ENCODE data around the gene GPC6.

Gene GPC6

DNA sequence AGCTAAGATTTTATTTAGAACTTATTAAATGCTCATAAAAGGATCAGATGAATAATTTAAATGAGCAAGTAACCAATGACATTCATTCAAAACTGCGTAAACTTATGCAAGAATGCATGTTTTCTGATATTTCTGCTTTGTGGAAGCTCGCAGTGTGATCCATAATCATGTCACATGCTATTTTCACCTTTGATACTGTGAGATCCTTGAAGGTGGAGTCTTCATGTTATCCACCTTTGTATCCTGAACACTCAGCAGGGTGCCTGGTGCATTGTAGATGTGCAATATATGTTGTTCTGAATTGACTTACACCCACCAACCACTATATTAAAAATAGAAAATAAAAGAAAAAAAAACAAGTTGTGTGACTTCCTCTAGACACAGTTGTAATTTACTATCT lies 919.4 kb downstream of the GPC6 start:
- H3K4me1 ChIP-seq (ENCODE audit: control insufficient read depth, insufficient read depth, low read length): no peaks in the 10 kb centered on the region
- no peaks in the 10 kb centered on the region for H3K36me3 ChIP-seq (ENCODE audit: control insufficient read depth in 2 of 2, insufficient read depth in 2 of 2, low read length in 2 of 2)
- H3K27me3 ChIP-seq (ENCODE audit: control insufficient read depth in 1 of 2, insufficient read depth in 2 of 2, low read length in 2 of 2): no peaks in the 10 kb centered on the region
- no peak overlapping the region for H3K4me3 ChIP-seq (ENCODE audit: low read length in 2 of 2)
- H3K27ac ChIP-seq (ENCODE audit: low read length): no peak overlapping the region
- H3K9me3 ChIP-seq (ENCODE audit: control insufficient read depth in 2 of 2, low read length in 2 of 2): no peaks in the 10 kb centered on the region
- no peak overlapping the region for H3K9ac ChIP-seq (ENCODE audit: low read length in 2 of 2)

DNA sequence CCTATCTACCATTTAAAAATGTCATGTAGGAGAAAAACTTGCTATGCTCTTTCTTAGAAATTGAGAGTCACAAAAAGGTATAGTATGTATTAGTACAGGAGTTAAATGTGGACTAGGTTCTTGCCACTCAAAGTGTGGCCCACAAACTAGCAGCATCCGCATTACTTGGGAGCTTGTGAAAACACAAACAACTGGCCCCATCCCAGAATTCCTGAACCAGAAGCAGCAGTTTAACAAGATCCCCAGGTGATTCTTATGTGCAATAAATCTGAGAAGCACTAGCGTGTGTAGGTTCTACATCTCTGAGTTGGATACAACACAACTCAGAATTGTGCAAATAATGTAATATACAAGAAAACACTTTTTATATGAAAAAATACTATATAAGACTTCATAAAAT lies 927.0 kb downstream of the GPC6 start:
- Histone ChIP-seq H3K4me1 (ENCODE audit: control insufficient read depth, insufficient read depth, low read length) (no peaks in the 10 kb centered on the region), H3K9ac (ENCODE audit: low read length in 2 of 2) (no peak overlapping the region), H3K27me3 (ENCODE audit: control insufficient read depth in 1 of 2, insufficient read depth in 2 of 2, low read length in 2 of 2) (no peaks in the 10 kb centered on the region), H3K27ac (ENCODE audit: low read length) (no peak overlapping the region), H3K9me3 (ENCODE audit: control insufficient read depth in 2 of 2, low read length in 2 of 2) (no peaks in the 10 kb centered on the region), H3K4me3 (ENCODE audit: low read length in 2 of 2) (no peak overlapping the region), H3K36me3 (ENCODE audit: control insufficient read depth in 2 of 2, insufficient read depth in 2 of 2, low read length in 2 of 2) (no peaks in the 10 kb centered on the region)

DNA sequence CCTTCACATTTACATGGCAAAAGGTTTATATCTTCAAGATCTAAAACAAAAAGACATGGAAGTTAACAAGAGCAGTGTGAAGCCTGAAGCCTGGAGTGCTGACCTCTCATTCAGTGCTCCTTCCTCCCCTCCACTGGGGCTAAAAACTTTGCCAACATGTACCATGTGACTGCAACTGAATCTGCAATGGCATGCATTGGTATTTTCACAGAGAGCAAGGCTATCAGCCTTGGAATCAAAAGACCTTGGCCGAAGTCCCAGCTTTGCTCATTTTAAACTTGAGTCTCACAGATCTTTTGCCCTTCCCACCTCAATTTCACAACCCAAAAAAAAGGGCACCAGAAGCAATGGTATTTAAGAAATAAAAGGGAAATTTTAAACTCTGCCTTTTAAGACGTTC lies 927.8 kb downstream of the GPC6 start:
- no peak overlapping the region for H3K9ac ChIP-seq (ENCODE audit: low read length in 2 of 2)
- no peaks in the 10 kb centered on the region for H3K36me3 ChIP-seq (ENCODE audit: control insufficient read depth in 2 of 2, insufficient read depth in 2 of 2, low read length in 2 of 2)
- no peak overlapping the region for H3K27ac ChIP-seq (ENCODE audit: low read length)
- H3K9me3 ChIP-seq (ENCODE audit: control insufficient read depth in 2 of 2, low read length in 2 of 2): no peaks in the 10 kb centered on the region
- H3K4me1 ChIP-seq (ENCODE audit: control insufficient read depth, insufficient read depth, low read length): no peaks in the 10 kb centered on the region
- H3K4me3 ChIP-seq (ENCODE audit: low read length in 2 of 2): no peak overlapping the region
- no peaks in the 10 kb centered on the region for H3K27me3 ChIP-seq (ENCODE audit: control insufficient read depth in 1 of 2, insufficient read depth in 2 of 2, low read length in 2 of 2)

DNA sequence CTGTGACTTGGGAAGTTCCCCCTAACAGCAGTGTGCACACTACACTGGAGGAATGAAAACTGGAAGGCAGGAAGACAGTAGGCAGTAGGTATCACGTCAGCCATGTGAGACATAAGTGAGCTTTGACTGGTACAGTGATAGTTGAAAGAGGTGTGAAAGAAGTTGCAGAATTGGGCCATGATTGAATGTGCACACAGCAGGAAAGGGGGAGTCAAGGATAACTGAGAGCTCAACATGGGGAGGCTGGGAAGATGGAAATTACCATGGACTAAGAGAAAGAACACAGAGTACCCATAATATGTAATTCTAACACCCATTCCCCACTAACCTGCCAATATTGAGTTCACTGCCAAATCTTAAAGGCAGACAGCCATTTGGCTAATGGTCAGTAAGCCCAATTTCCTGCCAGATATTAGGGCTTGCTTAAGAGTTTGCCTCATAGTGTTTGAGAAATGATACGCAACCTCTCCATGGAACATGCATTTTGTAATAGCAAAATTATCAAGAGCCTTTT lies 931.2 kb downstream of the GPC6 start:
- no peak overlapping the region for H3K9ac ChIP-seq (ENCODE audit: low read length in 2 of 2)
- H3K27ac ChIP-seq (ENCODE audit: low read length): no peak overlapping the region
- no peaks in the 10 kb centered on the region for H3K27me3 ChIP-seq (ENCODE audit: control insufficient read depth in 1 of 2, insufficient read depth in 2 of 2, low read length in 2 of 2)
- H3K4me1 ChIP-seq (ENCODE audit: control insufficient read depth, insufficient read depth, low read length): no peaks in the 10 kb centered on the region
- H3K4me3 ChIP-seq (ENCODE audit: low read length in 2 of 2): no peak overlapping the region
- H3K9me3 ChIP-seq (ENCODE audit: control insufficient read depth in 2 of 2, low read length in 2 of 2): no peaks in the 10 kb centered on the region
- no peaks in the 10 kb centered on the region for H3K36me3 ChIP-seq (ENCODE audit: control insufficient read depth in 2 of 2, insufficient read depth in 2 of 2, low read length in 2 of 2)

DNA sequence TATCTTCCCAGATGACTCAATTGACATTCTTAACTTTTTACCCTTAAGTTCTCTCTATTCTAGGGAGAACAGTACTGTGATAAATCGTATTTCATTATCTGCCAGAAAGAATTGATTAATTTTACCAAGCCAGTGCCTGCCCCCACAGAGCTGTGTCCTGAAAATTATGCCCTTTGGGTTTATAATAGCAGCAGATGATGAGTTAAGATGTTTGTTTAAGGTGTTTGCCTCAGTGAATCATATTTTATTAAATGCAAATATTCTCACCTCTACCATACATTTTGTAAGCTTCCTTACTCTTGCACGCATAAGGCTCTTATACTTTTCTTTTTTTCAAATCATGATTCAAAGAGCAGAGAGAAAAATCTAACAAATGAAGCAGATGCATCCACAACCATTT lies 934.3 kb downstream of the GPC6 start:
- Histone ChIP-seq H3K27me3 (ENCODE audit: control insufficient read depth in 1 of 2, insufficient read depth in 2 of 2, low read length in 2 of 2) (no peaks in the 10 kb centered on the region), H3K27ac (ENCODE audit: low read length) (no peak overlapping the region), H3K36me3 (ENCODE audit: control insufficient read depth in 2 of 2, insufficient read depth in 2 of 2, low read length in 2 of 2) (no peaks in the 10 kb centered on the region), H3K4me3 (ENCODE audit: low read length in 2 of 2) (no peak overlapping the region), H3K9me3 (ENCODE audit: control insufficient read depth in 2 of 2, low read length in 2 of 2) (no peaks in the 10 kb centered on the region), H3K9ac (ENCODE audit: low read length in 2 of 2) (no peak overlapping the region), H3K4me1 (ENCODE audit: control insufficient read depth, insufficient read depth, low read length) (no peaks in the 10 kb centered on the region)

DNA sequence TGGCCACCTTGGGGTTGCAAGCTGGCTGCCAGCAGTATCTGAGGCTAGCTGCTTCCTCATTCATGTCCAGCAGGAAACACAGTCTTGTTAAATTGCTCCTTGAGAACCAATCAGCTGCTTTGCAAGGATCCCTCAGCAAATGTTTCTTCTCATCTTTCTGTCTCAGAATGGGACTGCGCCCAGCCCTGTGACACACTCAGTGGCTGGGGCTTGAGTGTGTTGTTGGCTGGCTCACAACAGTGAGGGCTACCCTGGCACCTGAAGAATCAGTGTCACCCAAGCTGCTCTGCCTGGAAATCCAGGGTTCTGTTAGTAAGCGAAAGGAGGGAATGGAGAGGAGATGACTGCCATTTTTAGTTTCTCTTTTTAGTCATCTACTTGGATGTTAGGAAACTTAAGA lies 935.7 kb downstream of the GPC6 start:
- H3K27ac ChIP-seq (ENCODE audit: low read length): no peak overlapping the region
- H3K36me3 ChIP-seq (ENCODE audit: control insufficient read depth in 2 of 2, insufficient read depth in 2 of 2, low read length in 2 of 2): no peaks in the 10 kb centered on the region
- no peaks in the 10 kb centered on the region for H3K9me3 ChIP-seq (ENCODE audit: control insufficient read depth in 2 of 2, low read length in 2 of 2)

DNA sequence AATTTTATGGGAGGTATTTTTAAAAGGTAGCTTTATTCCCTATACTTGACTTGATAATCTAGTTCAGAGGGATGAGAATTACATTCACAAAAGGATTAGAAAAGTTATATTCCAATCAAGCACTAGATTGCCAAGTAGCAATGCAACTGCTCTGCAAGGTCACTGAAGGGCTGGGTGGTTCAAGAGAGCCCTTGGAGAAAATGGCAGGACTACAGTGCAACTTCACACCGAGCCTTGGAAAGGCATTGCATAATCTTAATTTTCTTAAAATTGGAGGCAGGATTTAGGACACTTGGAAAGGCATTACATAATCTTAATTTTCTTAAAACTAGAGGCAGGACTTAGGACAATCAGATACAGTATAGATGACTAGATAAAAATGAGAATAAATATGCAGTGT lies 936.9 kb downstream of the GPC6 start:
- no peaks in the 10 kb centered on the region for H3K27me3 ChIP-seq (ENCODE audit: control insufficient read depth in 1 of 2, insufficient read depth in 2 of 2, low read length in 2 of 2)

More for the DNA sequence above, 935.7 kb downstream of the GPC6 start:
- H3K4me1 ChIP-seq (ENCODE audit: control insufficient read depth, insufficient read depth, low read length): no peaks in the 10 kb centered on the region
- no peak overlapping the region for H3K4me3 ChIP-seq (ENCODE audit: low read length in 2 of 2)
- H3K9ac ChIP-seq (ENCODE audit: low read length in 2 of 2): no peak overlapping the region
- no peaks in the 10 kb centered on the region for H3K27me3 ChIP-seq (ENCODE audit: control insufficient read depth in 1 of 2, insufficient read depth in 2 of 2, low read length in 2 of 2)

DNA sequence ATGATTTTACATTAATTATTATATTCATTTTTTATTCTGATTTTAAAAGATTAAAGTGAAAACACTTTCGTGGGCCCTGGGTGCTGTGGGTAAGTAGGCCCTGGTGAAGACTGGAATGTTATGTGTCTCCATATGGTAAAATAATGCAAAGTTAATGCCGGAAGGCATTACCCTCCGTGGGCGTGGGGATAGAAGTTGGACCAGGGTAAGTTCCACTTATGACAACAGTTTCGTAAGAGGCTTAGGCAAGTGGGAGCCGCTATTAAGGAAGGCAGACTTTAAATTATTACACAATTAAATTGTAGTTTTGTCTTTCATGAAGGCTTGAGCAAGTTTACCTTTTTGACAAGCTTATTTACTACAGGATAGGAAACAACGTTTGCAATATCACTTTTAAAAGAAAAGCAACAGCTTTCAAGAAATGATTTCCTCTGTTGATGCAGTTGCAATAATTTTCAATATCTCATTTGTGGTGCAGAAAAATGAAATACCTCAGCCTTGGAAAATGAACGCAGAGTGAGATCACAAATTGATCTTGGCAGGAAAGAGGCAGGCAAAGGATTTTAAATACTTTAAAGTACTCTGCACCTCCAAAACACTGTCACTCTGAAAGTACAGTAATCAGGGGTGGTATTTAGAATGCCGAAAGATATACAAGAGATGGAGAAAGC lies 942.3 kb downstream of the GPC6 start:
- Histone ChIP-seq H3K9me3 (ENCODE audit: control insufficient read depth in 2 of 2, low read length in 2 of 2) (no peaks in the 10 kb centered on the region), H3K27ac (ENCODE audit: low read length) (no peak overlapping the region), H3K27me3 (ENCODE audit: control insufficient read depth in 1 of 2, insufficient read depth in 2 of 2, low read length in 2 of 2) (no peaks in the 10 kb centered on the region), H3K4me1 (ENCODE audit: control insufficient read depth, insufficient read depth, low read length) (no peaks in the 10 kb centered on the region), H3K4me3 (ENCODE audit: low read length in 2 of 2) (no peak overlapping the region), H3K9ac (ENCODE audit: low read length in 2 of 2) (no peak overlapping the region), H3K36me3 (ENCODE audit: control insufficient read depth in 2 of 2, insufficient read depth in 2 of 2, low read length in 2 of 2) (no peaks in the 10 kb centered on the region)

More for the DNA sequence above, 936.9 kb downstream of the GPC6 start:
- Histone ChIP-seq H3K4me1 (ENCODE audit: control insufficient read depth, insufficient read depth, low read length) (no peaks in the 10 kb centered on the region), H3K27ac (ENCODE audit: low read length) (no peak overlapping the region), H3K36me3 (ENCODE audit: control insufficient read depth in 2 of 2, insufficient read depth in 2 of 2, low read length in 2 of 2) (no peaks in the 10 kb centered on the region), H3K9ac (ENCODE audit: low read length in 2 of 2) (no peak overlapping the region), H3K4me3 (ENCODE audit: low read length in 2 of 2) (no peak overlapping the region), H3K9me3 (ENCODE audit: control insufficient read depth in 2 of 2, low read length in 2 of 2) (no peaks in the 10 kb centered on the region)

DNA sequence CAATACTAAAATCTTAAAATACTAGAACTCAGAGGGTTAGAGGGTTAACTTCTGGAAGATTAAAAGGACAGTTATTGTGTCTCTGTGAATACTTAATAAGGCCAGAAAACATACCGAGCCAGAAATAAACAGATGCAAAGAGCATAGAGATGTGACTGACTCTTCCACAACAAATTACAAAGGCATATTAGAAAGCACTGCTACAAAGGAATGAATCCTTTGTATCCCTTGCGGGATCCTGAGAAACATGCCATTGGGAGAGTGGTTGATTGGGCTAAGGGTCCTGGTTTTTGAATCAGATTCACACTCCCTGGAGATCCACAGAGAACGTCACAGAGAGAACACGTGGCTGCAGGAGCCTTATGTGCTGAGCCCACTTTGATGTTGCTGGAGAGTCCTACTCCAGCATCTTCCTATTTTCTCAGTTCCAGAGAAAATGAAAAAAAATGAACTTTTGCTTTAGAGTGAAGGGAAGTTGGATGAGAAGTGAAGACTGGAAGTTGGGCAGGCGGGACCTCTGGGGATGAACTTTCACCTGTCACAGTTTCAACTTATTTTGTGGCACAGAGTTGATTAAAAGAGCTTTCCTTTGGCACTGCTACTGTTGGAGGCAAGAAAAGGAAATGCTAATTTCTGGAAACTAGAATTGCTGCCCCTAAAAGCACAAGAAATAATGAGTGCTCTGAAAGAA lies 943.0 kb downstream of the GPC6 start:
- Histone ChIP-seq H3K27ac (ENCODE audit: low read length) (no peak overlapping the region), H3K9me3 (ENCODE audit: control insufficient read depth in 2 of 2, low read length in 2 of 2) (no peaks in the 10 kb centered on the region), H3K9ac (ENCODE audit: low read length in 2 of 2) (no peak overlapping the region), H3K27me3 (ENCODE audit: control insufficient read depth in 1 of 2, insufficient read depth in 2 of 2, low read length in 2 of 2) (no peaks in the 10 kb centered on the region), H3K4me3 (ENCODE audit: low read length in 2 of 2) (no peak overlapping the region), H3K36me3 (ENCODE audit: control insufficient read depth in 2 of 2, insufficient read depth in 2 of 2, low read length in 2 of 2) (no peaks in the 10 kb centered on the region), H3K4me1 (ENCODE audit: control insufficient read depth, insufficient read depth, low read length) (no peaks in the 10 kb centered on the region)

DNA sequence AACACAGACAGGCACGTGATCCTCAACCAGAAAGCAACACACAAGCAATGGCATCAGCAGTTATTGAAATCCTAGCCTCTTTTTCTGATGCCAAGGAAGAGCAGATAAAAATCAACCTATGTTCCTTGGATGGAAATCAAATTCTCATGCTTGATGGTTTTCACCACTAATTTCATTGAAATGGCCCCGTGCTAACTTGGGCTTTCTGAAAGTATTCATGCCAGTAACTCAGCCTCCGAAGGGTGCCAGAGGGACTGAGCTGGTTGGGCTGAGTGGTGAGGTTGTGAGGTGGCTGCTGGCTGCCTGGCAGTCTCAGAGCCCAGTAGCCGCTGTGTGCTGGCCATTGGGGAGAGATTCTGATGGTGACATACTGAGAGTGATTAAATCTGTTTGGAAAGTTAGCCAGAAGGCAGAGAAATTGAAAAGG lies 943.6 kb downstream of the GPC6 start:
- Histone ChIP-seq H3K9ac (ENCODE audit: low read length in 2 of 2) (no peak overlapping the region), H3K36me3 (ENCODE audit: control insufficient read depth in 2 of 2, insufficient read depth in 2 of 2, low read length in 2 of 2) (no peaks in the 10 kb centered on the region), H3K9me3 (ENCODE audit: control insufficient read depth in 2 of 2, low read length in 2 of 2) (no peaks in the 10 kb centered on the region), H3K27me3 (ENCODE audit: control insufficient read depth in 1 of 2, insufficient read depth in 2 of 2, low read length in 2 of 2) (no peaks in the 10 kb centered on the region), H3K4me3 (ENCODE audit: low read length in 2 of 2) (no peak overlapping the region), H3K27ac (ENCODE audit: low read length) (no peak overlapping the region), H3K4me1 (ENCODE audit: control insufficient read depth, insufficient read depth, low read length) (no peaks in the 10 kb centered on the region)

DNA sequence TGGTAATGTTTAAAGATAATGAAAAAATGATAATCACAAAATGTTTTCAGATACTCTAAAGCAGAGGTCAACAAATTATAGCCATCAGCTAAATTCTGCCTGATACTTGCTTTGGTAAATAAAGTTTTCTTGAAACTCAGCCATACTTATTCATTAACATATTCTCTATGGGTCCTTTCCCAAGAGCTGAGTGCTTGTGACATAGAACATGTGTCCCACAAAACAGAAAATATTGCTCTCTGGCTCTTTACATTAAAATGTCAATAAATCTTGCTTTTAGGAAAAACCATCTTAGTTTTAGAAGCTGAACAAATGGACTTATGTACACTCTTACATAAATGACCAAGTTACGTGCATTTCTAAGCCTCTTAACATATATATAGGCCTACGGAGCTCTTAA lies 945.8 kb downstream of the GPC6 start:
- Histone ChIP-seq H3K4me3 (ENCODE audit: low read length in 2 of 2) (no peak overlapping the region), H3K4me1 (ENCODE audit: control insufficient read depth, insufficient read depth, low read length) (no peaks in the 10 kb centered on the region), H3K9me3 (ENCODE audit: control insufficient read depth in 2 of 2, low read length in 2 of 2) (no peaks in the 10 kb centered on the region), H3K9ac (ENCODE audit: low read length in 2 of 2) (no peak overlapping the region), H3K36me3 (ENCODE audit: control insufficient read depth in 2 of 2, insufficient read depth in 2 of 2, low read length in 2 of 2) (no peaks in the 10 kb centered on the region), H3K27me3 (ENCODE audit: control insufficient read depth in 1 of 2, insufficient read depth in 2 of 2, low read length in 2 of 2) (no peaks in the 10 kb centered on the region), H3K27ac (ENCODE audit: low read length) (no peak overlapping the region)
